ENCODE results near the gene TSPY4.
"Not testable (repeated sequence)": the region's sequence is repeated elsewhere in the genome, so short reads cannot be mapped to it uniquely, and the experiment has no call there.

TSPY4 gene

GRCh38 chrY:9337164-9337563, at the start of gene TSPY4:
Gene TSPY4 (plus strand): TSS chrY:9337464. CDS start chrY:9337510, 46 bp downstream.
- not testable (repeated sequence) for DNase-seq

GRCh38 chrY:9320996-9321395, 16.3 kb upstream of the TSPY4 start:
- DNase-seq, result no peak

GRCh38 chrY:9357497-9357896, 20.2 kb downstream of the TSPY4 start, which contains the start of gene TSPY8:
Gene TSPY8 (plus strand): TSS chrY:9357797. CDS start chrY:9357843, 46 bp downstream.
- DNase-seq, result not testable (repeated sequence)
